ENCODE data around the gene UCN3.
"Not testable (repeated sequence)": the region's sequence is repeated elsewhere in the genome, so short reads cannot be mapped to it uniquely, and the experiment has no call there.

UCN3 gene

DNA sequence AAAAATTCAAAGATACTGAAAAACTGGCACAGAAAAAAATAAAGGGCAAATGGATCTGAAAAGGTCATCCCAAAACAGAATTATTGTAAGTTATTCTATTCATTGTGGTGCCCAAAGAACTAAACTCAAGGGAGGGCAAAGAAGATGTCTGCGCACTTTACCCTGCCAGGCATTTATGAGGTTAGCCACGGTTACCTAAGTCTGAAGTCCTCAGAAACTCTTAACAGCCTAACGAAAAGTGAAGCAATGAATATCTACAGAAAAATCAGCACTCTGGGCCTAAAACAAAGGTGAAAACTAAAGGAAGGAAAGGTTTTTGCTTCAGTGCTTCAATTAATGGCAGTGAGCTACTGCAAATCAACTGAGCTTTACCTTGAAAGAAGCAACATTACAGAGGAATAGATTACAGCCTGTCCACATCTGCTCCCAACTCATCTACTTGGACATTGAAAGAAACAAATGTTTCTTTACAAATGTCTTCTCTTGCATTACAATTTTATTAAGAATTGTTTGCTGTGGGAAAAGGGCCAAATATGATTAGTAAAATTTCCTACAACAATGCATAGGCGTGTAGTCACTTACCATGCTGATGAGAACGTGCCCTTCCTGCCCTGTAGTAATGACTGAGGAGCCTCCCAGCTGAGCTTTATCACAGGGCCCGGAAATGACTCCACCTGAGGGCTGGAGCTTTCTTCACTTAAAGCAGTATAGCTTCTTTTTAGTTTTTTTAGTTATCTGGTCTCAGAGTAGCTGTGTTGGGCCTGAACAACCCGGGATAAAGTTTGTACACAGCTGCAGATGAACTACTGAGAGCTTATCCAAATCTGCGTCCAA, 39.7 kb downstream of the UCN3 start, which contains the start of gene TUBAL3:
Gene TUBAL3 (minus strand): TSS at position 621 of the 834 bp plus-strand sequence. CDS start 36 bp downstream, at position 585.
- no peak for DNase-seq (ENCODE audit: low read depth, low spot score)

DNA sequence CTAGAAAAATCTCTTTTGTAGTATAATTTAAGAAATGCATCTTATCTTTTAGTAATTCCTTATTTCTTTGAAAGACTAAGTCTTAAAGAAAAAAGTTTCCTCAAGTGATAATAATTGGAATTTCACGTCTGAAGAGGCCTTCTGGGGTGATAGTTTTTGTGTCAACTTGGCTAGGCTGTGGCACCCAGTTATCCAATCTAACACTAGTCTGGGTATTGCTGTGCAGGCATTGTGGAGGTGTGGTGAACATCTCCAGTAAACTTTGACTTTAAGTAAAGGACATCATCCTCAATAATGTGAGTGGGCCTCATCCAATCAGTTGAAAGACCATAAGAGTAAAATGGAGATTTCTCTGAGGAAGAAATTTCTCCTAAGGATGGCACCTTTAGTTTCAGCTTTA, 42.2 kb downstream of the UCN3 start:
- no peak for DNase-seq (ENCODE audit: low read depth, low spot score)

DNA sequence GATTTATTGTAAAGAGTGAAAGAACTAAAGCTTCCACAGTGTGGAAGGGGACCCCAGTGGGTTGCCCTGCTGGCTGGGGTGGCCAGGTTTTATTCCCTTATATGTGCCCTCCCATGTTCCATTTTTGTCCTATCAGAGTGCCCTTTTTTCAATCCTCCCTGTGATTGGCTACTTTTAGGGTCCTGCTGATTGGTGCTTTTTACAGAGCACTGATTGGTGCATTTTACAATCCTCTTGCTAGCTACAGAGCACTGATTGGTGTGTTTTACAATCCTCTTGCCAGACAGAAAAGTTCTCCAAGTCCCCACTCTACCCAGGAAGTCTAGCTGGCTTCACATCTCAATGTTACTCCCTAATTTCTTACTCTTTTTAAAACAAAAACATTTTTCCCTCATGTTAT, 46.0 kb downstream of the UCN3 start:
- not testable (repeated sequence) for DNase-seq (ENCODE audit: low read depth, low spot score)

DNA sequence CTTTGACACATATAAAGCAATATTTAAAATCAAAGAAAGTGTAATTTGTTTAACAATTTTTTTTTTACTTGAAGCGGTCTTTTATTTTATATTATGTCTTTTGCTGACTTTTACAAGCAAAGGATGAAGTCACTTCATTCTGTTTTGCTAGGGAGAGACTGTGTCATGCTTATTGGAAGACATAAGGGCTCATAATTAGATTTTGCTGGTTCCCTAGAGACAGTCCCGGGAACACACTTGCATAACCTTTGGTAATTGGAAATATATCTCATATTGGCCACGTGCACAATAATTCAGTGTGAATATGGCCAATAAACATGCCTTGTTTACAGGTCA, 47.1 kb downstream of the UCN3 start:
- DNase-seq (ENCODE audit: low read depth, low spot score), result no peak

DNA sequence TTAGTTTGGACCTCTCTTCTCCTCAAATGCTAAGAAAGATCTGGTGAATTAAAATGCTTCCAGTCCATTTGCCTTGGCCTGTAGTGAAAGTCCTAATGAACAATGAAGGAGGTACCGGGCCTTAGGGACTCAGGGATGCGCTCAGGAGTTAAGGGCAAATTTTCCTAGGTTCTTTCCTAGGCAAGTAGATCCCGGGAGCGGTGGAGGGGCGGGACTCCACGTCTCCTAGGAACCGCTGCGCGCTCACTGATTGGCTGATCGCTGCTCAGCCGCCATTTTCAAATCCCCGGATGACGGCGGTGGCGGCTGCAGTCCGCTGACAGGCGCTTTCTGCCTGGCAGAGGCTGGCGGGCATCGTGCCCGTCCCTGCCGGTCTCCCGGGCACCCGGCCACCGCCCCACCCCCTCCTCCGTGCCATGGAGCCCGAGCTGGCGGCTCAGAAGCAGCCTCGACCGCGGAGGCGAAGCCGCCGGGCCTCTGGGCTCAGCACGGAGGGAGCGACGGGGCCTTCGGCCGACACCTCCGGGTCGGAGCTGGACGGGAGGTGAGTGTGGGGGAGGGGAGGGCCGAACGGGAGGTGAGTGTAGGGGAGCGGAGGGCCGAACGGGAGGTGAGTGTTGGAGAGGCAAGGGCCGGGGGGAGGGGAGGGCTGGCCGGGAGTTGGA, 47.6 kb downstream of the UCN3 start, which contains the start of gene NET1:
Gene NET1 (plus strand): TSS at position 281 of the 665 bp plus-strand sequence. CDS start 136 bp downstream, at position 417.
- peak; percentile 32 for DNase-seq (ENCODE audit: low read depth, low spot score)

DNA sequence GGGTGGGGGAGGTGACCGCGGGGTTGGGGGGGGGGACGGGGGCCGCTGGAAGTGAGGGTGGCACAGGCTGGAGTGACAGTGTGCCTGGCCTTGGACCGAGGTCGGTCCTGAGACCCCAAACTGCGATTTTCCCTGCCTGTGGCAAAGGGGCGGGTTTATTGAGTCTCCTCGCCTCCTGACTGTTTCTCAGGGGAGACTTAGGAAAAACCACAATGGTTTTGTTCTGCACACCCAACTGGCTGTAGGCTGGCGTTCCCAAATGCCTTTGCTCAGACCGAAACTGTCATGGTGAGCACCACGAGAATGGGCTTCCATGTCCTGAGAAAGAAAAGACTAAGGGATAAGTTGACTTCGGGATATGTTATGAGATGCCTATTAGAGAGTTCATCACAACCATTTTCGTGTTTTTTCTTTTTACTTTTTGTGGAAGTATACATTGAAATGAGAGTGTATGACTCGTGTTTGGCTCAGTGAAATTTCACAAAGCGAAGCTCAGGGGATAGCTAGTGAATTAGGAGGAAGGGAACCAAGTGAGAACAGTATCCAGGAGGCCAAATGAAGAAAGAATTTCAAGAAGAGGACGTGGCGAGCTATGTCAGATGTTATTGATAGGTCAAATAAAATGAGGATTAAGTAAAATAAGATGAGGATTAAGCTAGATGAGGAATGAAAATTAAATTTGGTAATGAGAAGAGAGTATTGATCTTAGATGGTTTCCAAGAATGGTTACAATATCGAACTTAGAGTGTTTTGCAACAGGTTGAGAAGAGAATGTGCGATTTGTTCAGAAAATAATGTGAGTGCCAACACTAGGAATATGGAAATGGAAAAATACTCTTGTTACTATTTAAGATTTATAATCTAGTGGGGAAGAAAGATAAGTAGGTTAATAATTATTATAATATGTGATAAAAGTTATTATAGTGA, 48.5 kb downstream of the UCN3 start:
- DNase-seq (ENCODE audit: low read depth, low spot score), result no peak

DNA sequence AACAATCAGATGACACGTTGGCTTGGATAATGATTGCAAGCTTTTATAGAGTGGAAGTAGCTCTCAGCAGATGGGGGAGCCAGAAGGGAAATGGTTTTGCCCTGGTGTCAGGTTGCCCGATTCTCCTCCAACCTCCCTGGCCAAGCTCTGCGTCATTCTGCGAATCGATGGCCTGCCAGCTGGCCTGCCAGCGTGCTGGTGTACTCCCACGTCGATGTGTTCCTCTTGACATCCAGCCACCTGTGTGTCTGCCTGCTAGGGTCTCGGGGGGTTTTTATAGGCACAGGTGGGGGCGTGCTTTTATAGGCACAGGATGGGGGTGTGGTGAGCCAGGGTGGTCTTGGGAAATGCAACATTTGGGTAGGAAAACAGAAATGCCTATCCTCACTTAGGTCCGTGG, 52.2 kb downstream of the UCN3 start:
- DNase-seq (ENCODE audit: low read depth, low spot score), result no peak

DNA sequence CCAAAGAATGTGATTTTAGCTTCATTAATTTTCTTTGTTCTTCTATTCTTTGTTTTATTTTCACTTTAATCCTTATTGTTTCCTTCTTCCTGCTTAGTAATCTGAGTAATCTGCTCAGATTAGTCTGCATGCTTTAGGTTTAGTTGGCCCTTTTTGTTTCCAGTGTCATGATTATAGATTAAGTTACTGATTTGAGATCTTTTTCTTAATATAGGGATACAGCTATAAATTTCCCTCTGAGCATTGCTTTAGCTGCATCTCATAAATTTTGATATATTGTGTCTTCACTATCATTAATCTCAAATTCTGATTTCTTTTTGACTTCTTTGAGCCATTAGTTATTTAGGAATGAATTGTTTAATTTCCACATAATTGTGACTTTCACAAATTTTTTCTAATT, 53.8 kb downstream of the UCN3 start:
- DNase-seq (ENCODE audit: low read depth, low spot score), result no peak

DNA sequence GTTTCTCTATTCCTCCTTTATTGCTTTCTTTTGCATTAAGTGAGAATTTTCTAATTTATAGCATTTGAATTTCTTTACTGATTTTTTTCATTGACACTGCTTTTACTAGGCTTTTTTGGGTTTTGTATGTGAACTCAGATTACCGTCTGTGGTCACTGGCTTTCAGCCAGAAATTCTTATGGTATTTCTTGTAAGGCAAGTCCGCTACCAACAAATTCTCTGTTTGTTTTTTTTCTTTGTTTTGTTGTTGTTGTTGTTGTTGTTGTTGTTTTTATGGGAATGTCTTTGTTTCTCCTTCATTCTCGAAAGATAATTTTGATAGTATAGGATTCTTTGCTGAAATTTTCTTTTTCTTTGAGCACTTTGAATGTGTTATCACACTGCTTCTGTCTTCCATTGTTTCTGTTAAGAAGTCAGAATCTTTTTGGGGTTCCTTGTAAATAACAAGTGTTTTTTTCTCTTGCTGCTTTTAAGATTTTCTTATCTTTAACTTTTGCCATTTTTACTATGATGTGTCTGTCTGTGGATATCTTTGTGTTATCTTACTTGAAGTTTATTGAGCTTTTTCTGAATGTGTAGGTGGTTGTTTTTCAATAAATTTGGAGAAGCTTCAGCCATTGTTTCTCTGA, 54.8 kb downstream of the UCN3 start:
- DNase-seq (ENCODE audit: low read depth, low spot score), result no peak

DNA sequence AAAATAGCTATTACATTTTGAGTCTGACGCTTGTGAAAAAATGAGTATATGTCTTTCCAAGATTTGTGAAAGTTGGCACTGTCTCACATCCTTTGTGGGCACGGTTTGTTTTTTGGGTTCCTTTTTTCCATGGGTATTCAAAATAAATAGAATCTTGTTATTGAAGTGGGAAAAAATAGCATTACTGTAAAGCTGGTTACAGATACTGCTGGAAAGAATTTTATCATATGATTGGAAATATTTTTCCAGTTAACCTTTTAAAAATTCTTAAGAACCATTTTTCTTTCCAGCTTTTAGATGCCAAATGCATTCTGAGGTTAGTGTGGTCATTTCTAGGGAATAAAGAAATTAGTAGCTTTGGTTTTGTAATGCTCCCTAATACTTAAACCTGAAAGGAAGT, 59.0 kb downstream of the UCN3 start:
- DNase-seq (ENCODE audit: low read depth, low spot score), result no peak
